ENCODE measurements around the gene SLC37A4. TPM values are rescaled to one million over a fixed set of nuclear protein-coding genes. Genes with fewer than 3 reads are reported as not detected.
"Not testable (repeated sequence)": the region's sequence is repeated elsewhere in the genome, so short reads cannot be mapped to it uniquely, and the experiment has no call there.

SLC37A4 gene
- total and polyA plus RNA-seq, 2 of the 8 experiments (the other 6 are each of a cell fraction or from before 2014, with no cell fraction given): 35.1 to 91.9 TPM

DNA sequence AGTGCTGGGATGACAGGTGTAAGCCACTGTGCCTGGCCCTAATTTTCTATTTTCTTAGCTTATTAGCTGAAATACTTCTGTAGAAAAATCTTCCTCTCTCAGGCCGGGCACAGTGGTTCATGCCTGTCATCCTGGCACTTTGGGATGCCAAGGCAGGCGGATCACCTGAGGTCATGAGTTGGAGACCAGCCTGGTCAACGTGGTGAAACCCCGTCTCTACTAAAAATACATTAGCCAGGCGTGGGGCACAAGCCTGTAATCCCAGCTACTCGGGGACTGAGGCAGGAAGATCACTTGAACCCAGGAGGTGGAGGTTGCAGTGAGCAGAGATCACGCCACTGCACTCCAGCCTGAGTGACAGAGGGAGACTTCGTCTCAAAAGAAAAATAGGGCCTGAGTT, 46.3 kb downstream of the SLC37A4 start:
- not testable (repeated sequence) for H3K9me3 ChIP-seq (ENCODE audit: insufficient read depth in 2 of 2, low read depth in 1 of 2, low read length in 1 of 2); H4K5ac ChIP-seq (ENCODE audit: insufficient read length, low read depth, low read length); H3K23ac ChIP-seq (ENCODE audit: insufficient read length); H3K4ac ChIP-seq (replicated peaks; ENCODE audit: insufficient read length, low read depth, low read length); H3K27ac ChIP-seq (ENCODE audit: low read depth, low read length); H3K23me2 ChIP-seq (ENCODE audit: low read depth, low read length); H2BK120ac ChIP-seq (replicated peaks; ENCODE audit: low read depth, low read length); H2AFZ ChIP-seq (ENCODE audit: low read length); H3K4me3 ChIP-seq (ENCODE audit: extremely low read depth in 1 of 4, insufficient read depth in 2 of 4, low read depth in 3 of 4, low read length in 4 of 4); H3K56ac ChIP-seq (replicated peaks; ENCODE audit: insufficient read length, low read depth, low read length); H3K79me2 ChIP-seq (ENCODE audit: control insufficient read depth in 1 of 2, insufficient read depth in 2 of 2, low read length in 2 of 2); H2BK20ac ChIP-seq (ENCODE audit: low read length); H4K91ac ChIP-seq (replicated peaks; ENCODE audit: insufficient read length, low read length); H2BK15ac ChIP-seq (ENCODE audit: low read length); H3K79me1 ChIP-seq (ENCODE audit: low read depth, low read length); H3K14ac ChIP-seq (ENCODE audit: insufficient read length); H3K4me2 ChIP-seq (ENCODE audit: insufficient read depth in 1 of 2, low read depth in 2 of 2, low read length in 2 of 2); H2BK12ac ChIP-seq (ENCODE audit: low read depth, low read length); H4K20me1 ChIP-seq (replicated peaks in 1 of 2; ENCODE audit: control insufficient read depth in 1 of 2, insufficient read depth in 2 of 2, low read length in 2 of 2); H2BK5ac ChIP-seq (ENCODE audit: low read depth, low read length); H3K9ac ChIP-seq (replicated peaks in 1 of 4; ENCODE audit: extremely low read depth in 1 of 4, low read depth in 3 of 4, low read length in 3 of 4); H3K36me3 ChIP-seq (ENCODE audit: control insufficient read depth in 2 of 4, insufficient read depth in 4 of 4, low read length in 3 of 4); H4K8ac ChIP-seq (ENCODE audit: extremely low read depth, insufficient read depth, low read length); H3K18ac ChIP-seq (ENCODE audit: extremely low read depth, low read length); DNase-seq (ENCODE audit: low read depth in 1 of 2, low spot score in 2 of 2); FAIRE-seq; H3K27me3 ChIP-seq (replicated peaks in 1 of 4; ENCODE audit: control insufficient read depth in 3 of 4, extremely low read depth in 1 of 4, insufficient read depth in 3 of 4, low read length in 3 of 4); H2AK5ac ChIP-seq (ENCODE audit: low read depth, low read length)
- 90% methylated on average over 8 of the region's 8 CpGs; no CpG with 5 or more reads in 1 of the 2 experiments for WGBS, 2 experiments (ENCODE audit: extremely low coverage in 1 of 2, insufficient coverage in 1 of 2, insufficient read length in 1 of 2, insufficient replicate concordance in 2 of 2, low coverage in 1 of 2, low lambda C conversion rate in 2 of 2, missing lambda C conversion rate in 1 of 2)
- ChIA-PET POLR2A (ENCODE audit: partially characterized antibody) (interaction anchor here (1.7 to 2.2 kb wide), 3 partner anchors 13 to 111 kb away, joined by 4 to 13 read pairs (median 6); partner anchors contain the start of gene CENATAC), CTCF (ENCODE audit: partially characterized antibody) (interaction anchor here (0.7 to 1.2 kb wide), 2 partner anchors 10 to 159 kb away, joined by 3 to 5 read pairs; no protein-coding TSS in a partner anchor)
- H3K4me1 ChIP-seq (replicated peaks in 1 of 4; ENCODE audit: control insufficient read depth in 3 of 4, insufficient read depth in 4 of 4, low read length in 3 of 4): peaks cover 0 to 12% (median 6%) of the 10 kb centered on the region in 4 experiments; a peak in 5 of 7 replicates
